T47D (cell line): ENCODE results near the gene ASPA.
A peak's percentile ranks its signal among the peaks of the same experiment; 100 is the strongest.
"Not testable (repeated sequence)": the region's sequence is repeated elsewhere in the genome, so short reads cannot be mapped to it uniquely, and the experiment has no call there.

Experiments used
- DNase-seq, 2 experiments: peaks; one replicate each; pipeline versions ENCODE4 v3.0.0 to v3.0.0-alpha.2; 2011 to 2012; ENCODE audit warnings: low read depth in 1 of 2, low spot score in 1 of 2
- JUND ChIP-seq: IDR thresholded peaks from 2 replicates; pipeline ENCODE4 v1.6.1; 2012; ENCODE audit warnings: low read depth
- in situ Hi-C: cut with HindIII; loops from 2 replicates; pipeline ENCODE4 v1.10.0; 2016; ENCODE audit warnings: low sequenced_read_pairs, low pct_unique_long_range_greater_than_20kb

The ASPA gene

DNA sequence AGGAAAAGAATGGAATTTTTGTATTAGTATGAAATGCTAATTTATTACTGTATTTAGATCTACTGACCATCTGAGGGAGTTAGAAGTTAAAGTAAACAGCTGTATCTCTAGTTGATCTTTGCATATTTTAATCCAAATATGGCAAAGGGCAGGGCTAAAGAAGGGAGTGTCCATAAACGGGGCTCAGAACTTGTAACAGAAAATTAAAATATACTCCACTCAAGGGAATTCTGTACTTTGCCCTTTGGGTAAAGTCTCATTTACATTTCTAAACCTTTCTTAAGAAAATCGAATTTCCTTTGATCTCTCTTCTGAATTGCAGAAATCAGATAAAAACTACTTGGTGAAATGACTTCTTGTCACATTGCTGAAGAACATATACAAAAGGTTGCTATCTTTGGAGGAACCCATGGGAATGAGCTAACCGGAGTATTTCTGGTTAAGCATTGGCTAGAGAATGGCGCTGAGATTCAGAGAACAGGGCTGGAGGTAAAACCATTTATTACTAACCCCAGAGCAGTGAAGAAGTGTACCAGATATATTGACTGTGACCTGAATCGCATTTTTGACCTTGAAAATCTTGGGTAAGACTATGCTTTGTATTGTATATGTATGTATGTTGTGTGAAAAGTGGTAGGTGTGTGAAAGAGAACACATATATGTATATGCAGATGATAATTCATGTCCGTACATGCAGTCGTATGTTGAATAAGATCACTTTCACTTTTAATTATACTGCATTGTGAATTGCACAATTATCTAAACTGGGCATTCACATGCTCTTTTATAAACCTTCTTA, at the start of gene ASPA:
Gene ASPA (plus strand): TSS at position 186 of the 799 bp plus-strand sequence. CDS start 163 bp downstream, at position 349.
- in situ Hi-C loops = no loop called here
- no peak for DNase-seq
- no peak for TF ChIP-seq JUND

DNA sequence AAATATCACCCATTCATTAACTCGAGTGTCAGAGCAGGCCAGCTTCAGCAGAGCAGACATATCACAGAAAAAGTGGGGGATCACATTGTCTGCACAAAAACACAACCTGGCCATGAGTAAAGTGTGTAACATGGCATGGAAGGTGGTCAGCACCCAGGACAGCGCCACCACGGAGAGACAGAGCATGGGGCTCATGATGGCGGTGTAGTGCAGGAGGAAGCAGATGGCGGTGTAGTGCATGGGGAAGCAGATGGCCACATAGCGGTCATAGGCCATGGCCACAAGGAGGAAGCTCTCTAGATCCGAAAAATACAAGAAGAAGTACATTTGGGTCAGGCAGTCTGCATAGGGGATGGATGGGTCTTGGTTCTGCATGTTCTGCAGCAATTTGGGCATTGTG, 42.6 kb upstream of the ASPA start:
- in situ Hi-C loops = not testable (repeated sequence)
- peak in 1 of 2 experiments; percentile 39 for DNase-seq

DNA sequence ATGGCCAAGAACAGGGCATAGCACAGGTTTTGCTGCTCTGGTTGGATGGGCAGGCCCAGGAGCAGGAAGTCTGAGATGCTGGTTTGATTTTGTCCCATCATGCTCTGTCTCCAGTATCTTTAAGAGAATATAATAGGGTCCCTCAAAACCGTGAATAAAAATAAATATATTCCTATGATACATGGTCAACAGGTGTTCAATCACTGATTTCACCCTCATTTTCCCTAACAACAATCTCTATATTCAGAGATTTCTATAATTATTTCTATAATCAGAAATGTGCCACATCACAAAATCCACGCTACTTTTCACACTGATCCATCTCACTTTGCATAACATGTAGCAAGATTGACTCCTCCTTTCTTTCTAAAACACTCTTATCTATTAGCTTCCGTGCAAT, 42.1 kb upstream of the ASPA start, which contains the start of gene OR1E2:
Gene OR1E2 (minus strand): TSS at position 101 of the 400 bp plus-strand sequence. CDS start 0 bp downstream, at position 101.
- TF ChIP-seq JUND = no peak
- DNase-seq = no peak
- in situ Hi-C loops = no loop called here

DNA sequence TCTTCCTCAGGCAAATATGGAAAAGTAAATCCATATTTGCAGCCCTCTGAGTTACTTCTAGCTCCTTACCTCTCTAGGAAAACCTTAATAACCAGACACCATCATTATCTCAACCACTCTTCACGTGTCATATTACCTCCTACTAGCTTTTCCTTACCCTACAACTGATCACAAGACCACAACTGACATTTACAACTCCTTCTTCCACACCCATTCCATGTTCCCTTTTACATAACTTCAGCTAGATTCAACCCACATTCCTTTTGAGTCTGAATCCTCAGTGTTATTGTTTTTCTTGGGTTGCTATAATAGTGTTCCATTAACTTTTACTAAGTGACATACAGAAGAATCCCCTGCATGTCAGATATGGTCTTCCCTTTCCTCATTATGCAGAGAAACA, 37.4 kb upstream of the ASPA start:
- no peak for TF ChIP-seq JUND
- in situ Hi-C loops = no loop called here
- DNase-seq = no peak

DNA sequence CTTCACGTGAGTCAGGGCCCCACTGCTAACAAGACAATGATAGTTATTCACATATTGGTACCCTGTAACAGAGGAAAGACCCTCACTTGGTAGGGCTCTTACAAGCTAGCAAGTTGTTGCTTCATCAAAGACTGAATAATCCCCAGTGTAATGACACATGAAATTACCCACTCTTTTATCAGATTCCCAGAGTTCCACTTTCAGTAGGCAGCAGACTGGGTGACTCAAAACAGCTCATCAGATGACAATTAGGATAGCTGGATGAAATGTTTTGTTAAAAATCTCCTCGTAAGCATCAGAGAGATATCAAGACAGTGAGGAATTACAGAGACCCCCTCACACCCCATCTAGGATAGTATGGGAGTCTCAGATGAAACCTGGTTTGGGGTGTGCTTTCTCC, 35.3 kb upstream of the ASPA start:
- no peak for TF ChIP-seq JUND
- DNase-seq = no peak
- in situ Hi-C loops = no loop called here

DNA sequence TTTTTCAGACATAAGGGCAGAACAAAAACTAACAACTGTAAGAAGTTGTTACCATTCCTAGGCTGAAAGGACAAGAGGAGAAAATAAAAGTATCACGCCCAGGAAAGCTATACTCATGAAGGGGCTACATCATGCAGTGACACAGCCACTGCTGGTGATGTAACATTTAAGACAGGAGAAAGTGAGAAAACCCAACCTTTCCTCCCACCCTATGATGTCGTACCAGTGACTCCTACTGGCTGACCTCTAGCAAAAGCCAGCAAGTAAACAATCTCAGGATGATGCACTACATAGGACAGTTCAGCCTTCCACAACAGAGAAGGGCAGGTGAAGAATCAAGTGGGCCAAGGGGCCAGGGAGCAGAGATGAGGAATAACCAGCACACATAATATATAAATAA, 28.2 kb upstream of the ASPA start:
- in situ Hi-C loops = no loop called here

DNA sequence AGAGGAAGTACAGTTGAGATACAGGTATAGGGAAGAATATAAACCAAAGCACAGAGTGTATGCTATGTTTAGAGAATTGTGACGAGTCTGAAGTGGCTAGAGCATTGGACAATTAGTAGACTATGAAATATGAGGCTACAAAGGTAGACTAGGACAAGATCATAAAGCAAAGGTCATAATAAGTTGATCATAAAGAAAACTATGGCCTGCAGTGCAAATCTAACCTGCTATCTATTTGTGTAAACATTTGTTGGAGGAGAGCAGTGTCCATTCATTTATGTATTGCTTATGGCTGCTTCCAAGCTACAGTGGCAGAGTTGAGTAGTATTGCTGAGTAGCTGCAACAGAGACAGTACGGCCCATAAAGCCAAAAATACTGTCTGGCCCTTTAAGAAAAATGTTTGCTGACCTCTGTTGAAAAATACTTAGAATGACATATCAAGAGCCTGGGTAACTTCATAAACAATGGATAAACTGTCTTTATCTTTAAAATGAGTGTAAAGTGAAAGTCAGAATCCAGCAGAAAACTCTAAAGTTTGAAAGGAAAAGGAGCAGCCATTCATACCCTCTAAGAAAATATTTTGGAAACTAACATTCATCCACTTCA, 27.6 kb upstream of the ASPA start:
- DNase-seq = peak in 1 of 2 experiments; percentile 1
- TF ChIP-seq JUND = no peak
- in situ Hi-C loops = no loop called here

More for the DNA sequence above, 28.2 kb upstream of the ASPA start:
- DNase-seq = peak in 1 of 2 experiments; percentile 31
- TF ChIP-seq JUND = no peak

DNA sequence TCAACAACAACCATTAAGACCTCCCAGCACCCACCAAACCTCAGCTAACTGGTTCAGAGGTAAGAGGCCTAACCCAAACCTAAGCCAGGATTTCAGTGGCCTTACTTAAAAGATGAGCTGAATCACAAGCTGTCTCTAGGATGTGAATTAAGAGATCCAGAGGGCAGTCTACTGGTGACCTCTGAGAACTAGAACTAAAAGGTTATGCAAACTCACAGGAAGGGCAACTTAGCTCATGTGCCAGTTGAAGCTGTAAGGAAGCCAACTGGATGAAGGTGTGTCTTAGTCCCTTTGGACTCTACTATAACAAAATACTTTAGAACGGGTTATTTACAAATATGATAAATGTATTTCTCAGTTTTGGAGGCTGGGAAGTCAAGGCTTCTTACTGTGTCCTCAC, 9.4 kb upstream of the ASPA start:
- in situ Hi-C loops, DNase-seq: not testable (repeated sequence)

DNA sequence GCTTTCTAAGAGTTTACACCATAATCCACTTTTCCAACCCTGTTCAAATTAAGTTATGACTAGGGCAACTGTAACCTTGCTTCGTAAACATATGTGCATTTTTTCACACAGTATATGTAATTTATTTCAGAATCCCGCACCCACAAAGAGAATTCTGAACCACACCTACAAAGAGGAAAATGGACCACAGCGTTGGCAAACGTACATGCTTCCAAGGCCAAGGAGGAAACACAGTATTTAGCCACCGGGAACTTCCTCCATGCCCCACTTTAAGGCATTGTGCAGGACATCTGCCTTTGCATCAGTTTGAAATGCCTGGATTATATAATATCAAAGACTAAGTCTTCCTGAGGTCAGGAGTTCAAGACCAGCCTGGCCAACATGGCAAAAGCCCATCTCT, 6.3 kb upstream of the ASPA start:
- no peak for DNase-seq
- in situ Hi-C loops = no loop called here
- no peak for TF ChIP-seq JUND

DNA sequence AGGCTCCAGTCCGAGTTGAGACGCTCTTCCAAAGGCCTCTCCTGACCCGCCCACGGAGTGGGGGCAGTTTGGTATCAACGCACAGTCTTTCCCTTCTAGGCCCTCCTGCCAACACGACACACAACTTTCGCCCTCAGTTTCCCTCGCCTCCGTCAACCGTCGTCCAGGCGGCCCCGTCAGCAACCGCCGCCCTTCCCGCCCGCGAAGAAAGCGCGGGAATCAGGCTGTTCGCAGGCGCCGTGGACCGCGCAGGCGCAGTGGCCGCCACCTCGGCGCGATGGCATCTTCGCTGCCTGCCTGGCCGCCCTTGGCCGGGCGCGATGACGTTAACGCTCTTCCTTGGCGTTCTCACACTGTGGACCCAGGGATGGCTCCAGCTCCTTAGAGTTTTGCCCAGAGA, 4.2 kb upstream of the ASPA start, which contains the start of gene SPATA22:
Gene SPATA22 (minus strand): TSS at position 221 of the 400 bp plus-strand sequence. CDS start 2,494 bp downstream, outside the sequence.
- in situ Hi-C loops = no loop called here
- DNase-seq = no peak
- no peak for TF ChIP-seq JUND

DNA sequence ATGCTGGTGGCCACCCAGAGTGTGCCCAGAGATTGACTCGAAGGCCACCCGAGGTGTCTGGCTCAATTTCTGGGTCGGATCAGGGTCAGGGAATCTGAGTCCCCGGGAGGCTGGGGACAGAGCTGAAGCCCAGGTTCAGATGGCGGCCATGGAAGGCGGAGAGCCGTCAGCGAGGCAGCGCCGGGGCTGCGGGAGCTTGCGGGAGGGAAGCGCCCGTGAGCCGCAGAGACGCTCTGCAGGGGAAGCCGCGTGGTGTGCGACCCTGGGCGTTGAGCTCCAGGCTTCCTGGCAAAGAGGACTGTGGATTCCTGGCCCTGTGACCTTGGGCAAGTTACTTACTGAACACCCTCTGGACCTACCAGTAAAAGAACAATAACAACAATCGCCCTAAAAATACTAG, 3.7 kb upstream of the ASPA start:
- no peak for DNase-seq
- in situ Hi-C loops = no loop called here
- TF ChIP-seq JUND = no peak

DNA sequence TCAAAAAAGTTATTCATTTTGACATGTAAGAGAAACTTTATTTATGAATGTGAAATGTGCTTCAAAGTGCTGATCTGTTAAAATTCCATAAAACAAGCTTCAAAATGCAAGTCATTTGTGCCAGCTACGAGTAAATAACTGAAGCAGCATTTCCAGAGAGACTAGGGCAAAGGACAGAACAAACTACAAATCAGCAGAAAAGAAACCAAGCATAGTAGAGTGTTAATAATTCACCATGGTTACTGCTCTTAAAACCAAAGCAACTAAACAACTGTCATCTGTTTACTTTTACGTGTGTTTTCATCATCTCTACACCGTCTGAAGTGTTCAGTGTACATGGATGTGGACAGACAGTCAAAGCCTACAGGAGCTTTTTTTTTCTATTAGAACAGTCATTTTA, 1.6 kb upstream of the ASPA start:
- no peak for DNase-seq
- in situ Hi-C loops = no loop called here

DNA sequence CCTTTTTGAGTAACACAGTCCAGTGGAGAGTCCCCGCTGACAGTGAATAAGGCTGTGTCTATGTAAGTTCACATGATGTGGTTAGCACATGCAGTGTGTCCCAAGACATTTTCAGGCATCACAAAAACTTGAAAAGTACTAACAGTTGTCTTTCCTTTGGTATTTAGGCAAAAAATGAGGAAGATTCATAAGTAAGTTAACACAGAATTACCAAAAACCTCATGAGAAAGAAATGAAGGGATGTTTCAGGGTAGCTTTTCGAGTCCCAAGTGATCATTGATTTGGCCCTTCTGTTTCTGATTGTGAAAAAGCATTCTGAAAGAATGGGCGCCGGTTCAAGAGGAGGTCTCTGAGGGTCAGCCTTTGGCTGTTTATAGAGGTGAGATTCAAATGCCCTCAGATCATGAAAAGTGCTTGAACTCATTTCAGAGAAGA, 529 bp upstream of the ASPA start:
- DNase-seq = no peak
- TF ChIP-seq JUND = no peak
- in situ Hi-C loops = no loop called here

More for the DNA sequence above, 1.6 kb upstream of the ASPA start:
- no peak for TF ChIP-seq JUND

DNA sequence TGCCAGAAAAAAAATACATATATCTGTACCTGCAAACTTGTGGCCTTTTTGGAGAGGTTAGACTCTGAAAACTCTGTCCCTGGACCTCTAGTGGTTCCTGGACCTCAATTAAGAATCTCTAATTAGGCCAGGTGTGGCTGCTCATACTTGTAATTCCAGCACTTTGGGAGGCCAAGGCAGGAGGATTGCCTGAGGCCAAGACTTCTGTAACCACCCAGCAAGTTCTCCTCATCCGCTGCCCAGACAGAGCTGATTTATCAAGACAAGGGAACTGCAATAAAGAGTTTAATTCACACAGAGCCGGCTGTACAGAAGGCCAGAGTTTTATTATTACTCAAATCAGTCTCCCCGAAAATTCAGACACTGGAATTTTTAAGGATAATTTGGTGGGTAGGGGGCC, 4.2 kb downstream of the ASPA start:
- no peak for TF ChIP-seq JUND
- in situ Hi-C loops = no loop called here
- no peak for DNase-seq
